Adrenal gland (tissue), 12 donors: Measurements from ENCODE around the gene IKBKG. TPM values are rescaled to one million over a fixed set of nuclear protein-coding genes. Genes with fewer than 3 reads are reported as not detected.
"Not testable (repeated sequence)": the region's sequence is repeated elsewhere in the genome, so short reads cannot be mapped to it uniquely, and the experiment has no call there.

Source experiments
- DNase-seq, 7 donors: peaks; one replicate each; pipeline ENCODE4 v3.0.0-alpha.2; 2019 to 2020
- H3K27ac ChIP-seq, 5 donors: fragments of 200-600 bp; sonication (generic) in 4 of 5; 1 replicate in 3 of 5; 2 replicates in 2 of 5; pipeline versions ENCODE4 v1.5.1 to v1.8.0; 2016 to 2020; ENCODE audit warnings: mild to moderate bottlenecking in 1 of 5
- H3K27me3 ChIP-seq: fragments of 200-600 bp; 2 replicates; pipeline ENCODE4 v1.8.0; 2021
- H3K36me3 ChIP-seq, 2 donors: fragments of 200-600 bp; replicated peaks in 1 of 2; 1 replicate in 1 of 2; 2 replicates in 1 of 2; pipeline versions ENCODE4 v1.5.1 to v1.8.0; 2018 to 2022
- H3K4me1 ChIP-seq, 2 donors: fragments of 200-600 bp; replicated peaks in 1 of 2; 1 replicate in 1 of 2; 2 replicates in 1 of 2; pipeline versions ENCODE4 v1.5.1 to v1.8.0; 2018 to 2021
- H3K4me3 ChIP-seq, 4 donors: fragments of 200-600 bp; sonication (generic) in 3 of 4; one replicate each; pipeline ENCODE4 v1.5.1; 2016 to 2018
- H3K9me3 ChIP-seq, 3 donors: fragments of 200-600 bp; sonication (generic) in 1 of 3; replicated peaks in 1 of 3; 1 replicate in 2 of 3; 2 replicates in 1 of 3; pipeline versions ENCODE4 v1.5.1 to v1.8.0; 2016 to 2021
- CTCF ChIP-seq, 6 experiments: fragments of 450-650 bp in 4 of 6; fragments of 200-600 bp in 2 of 6; sonication (generic) in 1 of 6; IDR thresholded peaks; 1 replicate in 5 of 6; 2 replicates in 1 of 6; pipeline versions ENCODE4 v1.5.1 to v1.8.0; 2016 to 2021; ENCODE audit warnings: antibody characterized with exemption in 6 of 6, mild to moderate bottlenecking in 2 of 6, moderate library complexity in 1 of 6
- POLR2A ChIP-seq, 2 donors: fragments of 450-650 bp; IDR thresholded peaks; one replicate each; pipeline ENCODE4 v1.6.1; 2017; ENCODE audit warnings: antibody characterized with exemption in 2 of 2, mild to moderate bottlenecking in 2 of 2, moderate library complexity in 1 of 2
- WGBS, 4 donors: extraction: QIAGEN DNeasy Blood & Tissue Kit in 2 of 4; methylation state at CpG; one replicate each; pipeline versions ENCODE4 v1.1.5 to v1.1.7; 2013 to 2017; 5-methylcytosine and 5-hydroxymethylcytosine counted together
- intact Hi-C, 2 donors: fragments of 100-400 bp; cut with DNase I; formaldehyde crosslinking; loops; one replicate each; pipeline versions ENCODE4 v1.14.1 to v1.15.0; 2022 to 2023
- polyA plus RNA-seq, 3 donors: library from polyadenylated mRNA; stranded (reverse); fragments of 200-250 nt in 2 of 3; fragments of 350-450 nt in 1 of 3; fragmentation: Illumina TruSeq in 1 of 3; extraction: RNeasy Lipid Tissue Mini Kit (QIAGEN cat#74804) in 1 of 3; gene quantifications; one replicate each; pipeline ENCODE4 v1.2.3, GENCODE V29; 2013 to 2014
- small RNA-seq, 2 donors: library from RNA; depleted of rRNA; stranded (forward); fragments of <200 nt; gene quantifications; one replicate each; pipeline ENCODE3, GENCODE V24; 2016
- total RNA-seq, 9 donors: library from RNA; depleted of rRNA in 4 of 9; stranded (reverse); fragments of >200 nt in 4 of 9; fragments of 120-200 nt in 1 of 9; fragmentation: NEBNext Ultra II Directional in 1 of 9; extraction: Animal tissue kit (Norgen Biotek cat#: 25700) in 1 of 9; gene quantifications; one replicate each; pipeline versions ENCODE4 v1.1.0 to v1.2.4, GENCODE V29; 2013 to 2023
- donor health status: healthy with polysubstance abuse.
- donor health status: Bipolar disorder and iron deficiency.
- donor health status: DM: yes; HTN: yes; CAD: no.
- donor health status: DM: no; HTN: no; CAD: no.
- donor health status: DM: no; HTN: no; CAD: no.
- donor health status: DM: yes; HTN: yes; CAD: no.

Gene IKBKG
- total and polyA plus RNA-seq, 12 donors, result 9.6 to 47.5 (median 31.1) TPM

- Histone ChIP-seq H3K36me3 (no peaks in the 10 kb centered on the region), H3K4me1 (no peaks in the 10 kb centered on the region), H3K27ac (no peak overlapping the region), H3K27me3 (peaks cover 8% of the 10 kb centered on the region), H3K9me3 (no peaks in the 10 kb centered on the region), H3K4me3 (no peak overlapping the region)
- intact Hi-C loops, result no loop called here
- 72 to 83% (median 73%) methylated on average over 4 to 6 of the region's 6 CpGs for WGBS, 4 donors
- TF ChIP-seq POLR2A (IDR thresholded peaks at IDR 0.05) (no peak), CTCF (IDR thresholded peaks at IDR 0.05) (no peak)
- no peak for DNase-seq
Measured at GRCh38 chrX:154605566-154605965, 58.1 kb downstream of the IKBKG start.

- peaks cover 3% of the 10 kb centered on the region for H3K27me3 ChIP-seq
- no peaks in the 10 kb centered on the region for H3K9me3 ChIP-seq
- H3K36me3 ChIP-seq, result no peaks in the 10 kb centered on the region
- TF ChIP-seq CTCF (IDR thresholded peaks at IDR 0.05) (no peak), POLR2A (IDR thresholded peaks at IDR 0.05) (no peak)
- DNase-seq, result no peak
- intact Hi-C loops, result no loop called here
- no peaks in the 10 kb centered on the region for H3K4me1 ChIP-seq
- no peak overlapping the region for H3K27ac ChIP-seq
- H3K4me3 ChIP-seq, result no peak overlapping the region
- WGBS, 4 donors, result 66 to 71% (median 69%) methylated on average over 6 of the region's 6 CpGs
Measured at GRCh38 chrX:154607370-154607769, 60.0 kb downstream of the IKBKG start.

GRCh38 chrX:154607976-154608375, 60.6 kb downstream of the IKBKG start:
- H3K27ac ChIP-seq, H3K9me3 ChIP-seq, intact Hi-C loops, H3K4me3 ChIP-seq, H3K27me3 ChIP-seq, H3K4me1 ChIP-seq, H3K36me3 ChIP-seq: not testable (repeated sequence)
- peak in 1 of 7 donors; percentile 5 for DNase-seq
- 81 to 89% (median 87%) methylated on average over 4 to 10 of the region's 11 CpGs for WGBS, 4 donors

DNA sequence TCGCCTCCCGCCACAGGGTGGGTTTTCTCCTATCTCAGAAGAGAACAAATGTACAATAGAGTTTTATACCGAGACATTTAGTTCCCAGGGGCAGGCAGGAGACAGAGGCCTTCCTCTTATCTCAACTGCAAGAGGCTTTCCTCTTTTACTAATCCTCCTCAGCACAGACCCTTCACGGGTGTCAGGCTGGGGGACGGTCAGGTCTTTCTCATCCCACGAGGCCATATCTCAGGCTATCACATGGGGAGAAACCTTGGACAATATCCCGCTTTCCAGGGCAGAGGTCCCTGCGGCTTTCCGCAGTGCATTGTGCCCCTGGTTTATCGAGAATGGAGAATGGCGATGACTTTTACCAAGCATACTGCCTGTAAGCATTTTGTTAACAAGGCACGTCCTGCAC, 61.4 kb downstream of the IKBKG start:
- H3K36me3 ChIP-seq, H3K4me1 ChIP-seq, H3K27me3 ChIP-seq, DNase-seq, intact Hi-C loops, H3K9me3 ChIP-seq, H3K27ac ChIP-seq, H3K4me3 ChIP-seq: not testable (repeated sequence)
- 74 to 88% (median 78%) methylated on average over 2 to 12 of the region's 12 CpGs for WGBS, 4 donors

- H3K4me1 ChIP-seq, H3K9me3 ChIP-seq, H3K27me3 ChIP-seq, H3K27ac ChIP-seq, H3K4me3 ChIP-seq, H3K36me3 ChIP-seq, intact Hi-C loops: not testable (repeated sequence)
- WGBS, 4 donors, result 88 to 95% (median 91%) methylated on average over 12 of the region's 12 CpGs
- peak in 1 of 7 donors; percentile 17 for DNase-seq
Measured at GRCh38 chrX:154611146-154611545, 63.7 kb downstream of the IKBKG start.

DNA sequence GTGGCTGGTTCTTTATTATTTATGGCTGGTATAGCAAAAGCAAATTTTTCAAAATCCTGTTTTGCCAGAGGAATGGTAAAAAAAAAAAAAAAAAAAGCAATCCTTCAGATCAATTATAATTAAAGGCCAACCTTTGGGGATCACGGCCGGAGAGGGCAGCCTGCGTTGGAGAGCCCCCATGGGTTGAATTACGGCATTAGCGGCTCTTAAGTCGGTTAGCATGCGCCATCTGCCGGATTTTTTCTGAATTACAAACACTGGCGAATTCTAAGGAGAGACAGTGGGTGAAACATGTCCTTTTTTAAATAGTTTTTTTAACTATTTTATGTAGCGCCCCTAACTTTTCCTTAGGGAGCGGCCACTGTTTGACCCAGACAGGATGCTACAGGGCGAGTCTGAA, 66.2 kb downstream of the IKBKG start:
- H3K4me3 ChIP-seq, H3K9me3 ChIP-seq, intact Hi-C loops, H3K36me3 ChIP-seq, H3K4me1 ChIP-seq, H3K27ac ChIP-seq, H3K27me3 ChIP-seq: not testable (repeated sequence)
- WGBS, 4 donors, result 10 to 51% (median 23%) methylated on average over 4 to 5 of the region's 12 CpGs
- peak in 1 of 7 donors; percentile 4 for DNase-seq

Small RNA genes lying within 50 kb of the gene (small RNA-seq; reads per million reads assigned to genes)
- gene AC244090.1, result 0 reads per million in 2 donors

Other genes with a start within 250 kb of the IKBKG start
- 100 to 1,000 TPM in 8 of 9 donors, 10 to 100 TPM in 1; 57.0 to 979 (median 499) TPM for gene FLNA, start 173.0 kb upstream of the IKBKG start, total RNA-seq
- gene FLNA, start 173.0 kb upstream of the IKBKG start, polyA plus RNA-seq, result 100 to 1,000 TPM; 169 to 861 (median 612) TPM
- 10 to 100 TPM in 8 of 9 donors, 1 to 10 TPM in 1; 7.7 to 82.7 (median 46.5) TPM for gene EMD, start 168.3 kb upstream of the IKBKG start, total RNA-seq
- gene EMD, start 168.3 kb upstream of the IKBKG start, polyA plus RNA-seq, result 10 to 100 TPM; 75.9 to 95.2 (median 79.1) TPM
- gene RPL10, start 149.2 kb upstream of the IKBKG start, total RNA-seq, result 1,000 to 10,000 TPM in 8 of 9 donors, 100 to 1,000 TPM in 1; 626 to 5,287 (median 2,456) TPM
- 1,000 to 10,000 TPM; 1,725 to 3,645 (median 2,430) TPM for gene RPL10, start 149.2 kb upstream of the IKBKG start, polyA plus RNA-seq
- gene DNASE1L1, start 138.4 kb upstream of the IKBKG start, total RNA-seq, result 100 to 1,000 TPM in 1 of 9 donors, 10 to 100 TPM in 7, 1 to 10 TPM in 1; 9.3 to 101 (median 47.8) TPM
- gene DNASE1L1, start 138.4 kb upstream of the IKBKG start, polyA plus RNA-seq, result 10 to 100 TPM; 17.2 to 48.0 (median 42.7) TPM
- 10 to 100 TPM; 15.0 to 47.1 (median 26.4) TPM for gene TAFAZZIN, start 136.1 kb upstream of the IKBKG start, total RNA-seq
- 100 to 1,000 TPM in 2 of 3 donors, 1 to 10 TPM in 1; 8.6 to 142 (median 103) TPM for gene TAFAZZIN, start 136.1 kb upstream of the IKBKG start, polyA plus RNA-seq
- 100 to 1,000 TPM in 6 of 9 donors, 10 to 100 TPM in 3; 68.8 to 170 (median 135) TPM for gene ATP6AP1, start 118.9 kb upstream of the IKBKG start, total RNA-seq
- 100 to 1,000 TPM in 1 of 3 donors, 10 to 100 TPM in 2; 55.4 to 133 (median 56.8) TPM for gene ATP6AP1, start 118.9 kb upstream of the IKBKG start, polyA plus RNA-seq
- 100 to 1,000 TPM in 8 of 9 donors, 10 to 100 TPM in 1; 85.6 to 142 (median 112) TPM for gene GDI1, start 110.5 kb upstream of the IKBKG start, total RNA-seq
- 100 to 1,000 TPM; 155 to 287 (median 216) TPM for gene GDI1, start 110.5 kb upstream of the IKBKG start, polyA plus RNA-seq
- 10 to 100 TPM; 25.1 to 74.5 (median 51.1) TPM for gene FAM50A, start 103.5 kb upstream of the IKBKG start, total RNA-seq
- 100 to 1,000 TPM; 104 to 451 (median 241) TPM for gene FAM50A, start 103.5 kb upstream of the IKBKG start, polyA plus RNA-seq
- 10 to 100 TPM in 7 of 9 donors, 1 to 10 TPM in 2; 2.1 to 46.3 (median 12.1) TPM for gene PLXNA3, start 89.3 kb upstream of the IKBKG start, total RNA-seq
- gene PLXNA3, start 89.3 kb upstream of the IKBKG start, polyA plus RNA-seq, result 10 to 100 TPM; 22.3 to 83.6 (median 27.4) TPM
- gene LAGE3, start 68.3 kb upstream of the IKBKG start, total RNA-seq, result 100 to 1,000 TPM in 1 of 9 donors, 10 to 100 TPM in 8; 22.5 to 101 (median 52.6) TPM
- 10 to 100 TPM; 11.3 to 24.0 (median 12.0) TPM for gene LAGE3, start 68.3 kb upstream of the IKBKG start, polyA plus RNA-seq
- 10 to 100 TPM; 36.4 to 95.6 (median 56.3) TPM for gene UBL4A, start 61.0 kb upstream of the IKBKG start, total RNA-seq
- gene UBL4A, start 61.0 kb upstream of the IKBKG start, polyA plus RNA-seq, result 10 to 100 TPM; 18.3 to 31.1 (median 23.6) TPM
- gene SLC10A3, start 57.0 kb upstream of the IKBKG start, total RNA-seq, result 10 to 100 TPM; 19.6 to 33.4 (median 28.5) TPM
- 10 to 100 TPM in 2 of 3 donors, 1 to 10 TPM in 1; 8.7 to 24.2 (median 23.2) TPM for gene SLC10A3, start 57.0 kb upstream of the IKBKG start, polyA plus RNA-seq
- gene FAM3A, start 31.4 kb upstream of the IKBKG start, total RNA-seq, result 10 to 100 TPM; 42.9 to 77.1 (median 50.9) TPM
- gene FAM3A, start 31.4 kb upstream of the IKBKG start, polyA plus RNA-seq, result 100 to 1,000 TPM in 1 of 3 donors, 10 to 100 TPM in 2; 13.5 to 115 (median 92.8) TPM
- gene G6PD, start 774 bp upstream of the IKBKG start, total RNA-seq, result 100 to 1,000 TPM in 5 of 9 donors, 10 to 100 TPM in 4; 22.1 to 124 (median 102) TPM
- gene G6PD, start 774 bp upstream of the IKBKG start, polyA plus RNA-seq, result 10 to 100 TPM; 41.6 to 93.6 (median 78.0) TPM
- not detected for gene CTAG1A, start 37.5 kb downstream of the IKBKG start, total RNA-seq
- gene CTAG1A, start 37.5 kb downstream of the IKBKG start, polyA plus RNA-seq, result under 1 TPM in 1 of 3 donors, not detected in 2; 0.34 TPM
- not detected for gene CTAG1B, start 71.7 kb downstream of the IKBKG start, total RNA-seq
- gene CTAG1B, start 71.7 kb downstream of the IKBKG start, polyA plus RNA-seq, result under 1 TPM in 1 of 3 donors, not detected in 2; 0.57 TPM
- 1 to 10 TPM in 1 of 9 donors, not detected in 8; 5.5 TPM for gene CTAG2, start 106.0 kb downstream of the IKBKG start, total RNA-seq
- 1 to 10 TPM in 1 of 3 donors, under 1 TPM in 1, not detected in 1; 0.79 to 7.2 TPM for gene CTAG2, start 106.0 kb downstream of the IKBKG start, polyA plus RNA-seq
- gene GAB3, start 203.5 kb downstream of the IKBKG start, total RNA-seq, result 10 to 100 TPM in 1 of 9 donors, 1 to 10 TPM in 8; 1.9 to 11.8 (median 5.6) TPM
- 1 to 10 TPM; 2.6 to 8.2 (median 3.5) TPM for gene GAB3, start 203.5 kb downstream of the IKBKG start, polyA plus RNA-seq
- 10 to 100 TPM; 20.2 to 48.6 (median 27.4) TPM for gene DKC1, start 215.2 kb downstream of the IKBKG start, total RNA-seq
- gene DKC1, start 215.2 kb downstream of the IKBKG start, polyA plus RNA-seq, result 100 to 1,000 TPM in 1 of 3 donors, 10 to 100 TPM in 2; 22.0 to 111 (median 37.4) TPM